ENCODE data around the gene PLCH1.

PLCH1 gene

DNA sequence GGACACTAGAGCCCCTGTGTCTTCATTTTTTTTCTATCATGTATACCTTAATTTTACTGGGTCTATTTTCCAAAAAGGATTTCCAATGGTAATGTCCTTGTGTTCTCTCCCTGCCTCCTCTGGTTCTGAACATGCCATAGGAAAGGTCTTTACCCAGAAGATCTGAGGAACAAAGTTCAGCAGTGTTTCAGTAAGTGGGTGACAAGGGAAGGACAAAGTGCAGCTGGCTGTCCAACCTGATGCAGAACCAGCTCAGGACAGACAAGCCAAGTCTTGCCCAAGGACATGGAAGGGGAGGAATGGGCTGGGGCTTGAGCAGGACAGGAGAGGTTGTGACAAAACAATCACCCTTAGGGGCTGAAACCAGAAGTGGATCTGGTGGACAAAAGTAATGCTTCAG lies 390.2 kb downstream of the PLCH1 start:
- no peak for DNase-seq (ENCODE audit: low read depth in 1 of 2, low spot score in 1 of 2)
- TF ChIP-seq, protein P1, sequence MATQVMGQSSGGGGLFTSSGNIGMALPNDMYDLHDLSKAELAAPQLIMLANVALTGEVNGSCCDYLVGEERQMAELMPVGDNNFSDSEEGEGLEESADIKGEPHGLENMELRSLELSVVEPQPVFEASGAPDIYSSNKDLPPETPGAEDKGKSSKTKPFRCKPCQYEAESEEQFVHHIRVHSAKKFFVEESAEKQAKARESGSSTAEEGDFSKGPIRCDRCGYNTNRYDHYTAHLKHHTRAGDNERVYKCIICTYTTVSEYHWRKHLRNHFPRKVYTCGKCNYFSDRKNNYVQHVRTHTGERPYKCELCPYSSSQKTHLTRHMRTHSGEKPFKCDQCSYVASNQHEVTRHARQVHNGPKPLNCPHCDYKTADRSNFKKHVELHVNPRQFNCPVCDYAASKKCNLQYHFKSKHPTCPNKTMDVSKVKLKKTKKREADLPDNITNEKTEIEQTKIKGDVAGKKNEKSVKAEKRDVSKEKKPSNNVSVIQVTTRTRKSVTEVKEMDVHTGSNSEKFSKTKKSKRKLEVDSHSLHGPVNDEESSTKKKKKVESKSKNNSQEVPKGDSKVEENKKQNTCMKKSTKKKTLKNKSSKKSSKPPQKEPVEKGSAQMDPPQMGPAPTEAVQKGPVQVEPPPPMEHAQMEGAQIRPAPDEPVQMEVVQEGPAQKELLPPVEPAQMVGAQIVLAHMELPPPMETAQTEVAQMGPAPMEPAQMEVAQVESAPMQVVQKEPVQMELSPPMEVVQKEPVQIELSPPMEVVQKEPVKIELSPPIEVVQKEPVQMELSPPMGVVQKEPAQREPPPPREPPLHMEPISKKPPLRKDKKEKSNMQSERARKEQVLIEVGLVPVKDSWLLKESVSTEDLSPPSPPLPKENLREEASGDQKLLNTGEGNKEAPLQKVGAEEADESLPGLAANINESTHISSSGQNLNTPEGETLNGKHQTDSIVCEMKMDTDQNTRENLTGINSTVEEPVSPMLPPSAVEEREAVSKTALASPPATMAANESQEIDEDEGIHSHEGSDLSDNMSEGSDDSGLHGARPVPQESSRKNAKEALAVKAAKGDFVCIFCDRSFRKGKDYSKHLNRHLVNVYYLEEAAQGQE (IDR thresholded peaks at IDR 0.05; ENCODE audit: insufficient replicate concordance, low read depth) = no peak
- TF ChIP-seq POLR2AphosphoS5 (IDR thresholded peaks at IDR 0.05; ENCODE audit: low read depth) = no peak
- Histone ChIP-seq H3K4me3 (replicated peaks; ENCODE audit: insufficient read depth, low read length) (no peak overlapping the region), H3K27ac (replicated peaks) (no peak overlapping the region), H3K27me3 (ENCODE audit: insufficient read depth, poor library complexity, severe bottlenecking) (no peaks in the 10 kb centered on the region)

DNA sequence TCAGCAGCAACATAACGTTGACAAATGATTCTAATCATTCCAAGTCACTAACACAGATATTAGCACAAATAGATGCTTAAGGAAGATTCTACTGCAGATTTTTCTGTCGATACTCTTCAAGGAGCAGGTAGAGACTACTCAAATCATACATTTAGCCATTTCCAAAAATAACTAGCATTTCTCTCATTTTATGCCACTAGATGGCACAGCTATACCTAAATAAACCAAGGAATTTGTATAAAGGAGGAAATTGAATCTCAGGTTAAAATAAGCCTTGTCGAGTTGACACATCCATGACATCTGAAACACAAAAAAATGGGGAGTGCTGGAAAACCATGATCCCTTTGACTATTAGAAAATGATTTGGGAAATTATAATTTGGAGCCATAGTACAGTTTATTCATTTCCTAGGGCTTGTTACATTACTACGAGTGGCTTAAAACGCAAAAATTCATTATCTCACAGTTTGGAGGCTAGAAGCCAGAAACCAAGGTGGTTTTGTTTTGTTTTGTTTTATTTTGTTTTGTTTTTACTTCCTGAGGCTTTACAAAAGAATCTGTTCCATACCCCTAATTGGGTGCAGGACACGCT lies 391.9 kb downstream of the PLCH1 start:
- Histone ChIP-seq H3K27me3 (ENCODE audit: insufficient read depth, poor library complexity, severe bottlenecking) (no peaks in the 10 kb centered on the region), H3K4me3 (replicated peaks; ENCODE audit: insufficient read depth, low read length) (no peak overlapping the region), H3K27ac (replicated peaks) (no peak overlapping the region)
- no peak for DNase-seq (ENCODE audit: low read depth in 1 of 2, low spot score in 1 of 2)
- TF ChIP-seq, protein P2, sequence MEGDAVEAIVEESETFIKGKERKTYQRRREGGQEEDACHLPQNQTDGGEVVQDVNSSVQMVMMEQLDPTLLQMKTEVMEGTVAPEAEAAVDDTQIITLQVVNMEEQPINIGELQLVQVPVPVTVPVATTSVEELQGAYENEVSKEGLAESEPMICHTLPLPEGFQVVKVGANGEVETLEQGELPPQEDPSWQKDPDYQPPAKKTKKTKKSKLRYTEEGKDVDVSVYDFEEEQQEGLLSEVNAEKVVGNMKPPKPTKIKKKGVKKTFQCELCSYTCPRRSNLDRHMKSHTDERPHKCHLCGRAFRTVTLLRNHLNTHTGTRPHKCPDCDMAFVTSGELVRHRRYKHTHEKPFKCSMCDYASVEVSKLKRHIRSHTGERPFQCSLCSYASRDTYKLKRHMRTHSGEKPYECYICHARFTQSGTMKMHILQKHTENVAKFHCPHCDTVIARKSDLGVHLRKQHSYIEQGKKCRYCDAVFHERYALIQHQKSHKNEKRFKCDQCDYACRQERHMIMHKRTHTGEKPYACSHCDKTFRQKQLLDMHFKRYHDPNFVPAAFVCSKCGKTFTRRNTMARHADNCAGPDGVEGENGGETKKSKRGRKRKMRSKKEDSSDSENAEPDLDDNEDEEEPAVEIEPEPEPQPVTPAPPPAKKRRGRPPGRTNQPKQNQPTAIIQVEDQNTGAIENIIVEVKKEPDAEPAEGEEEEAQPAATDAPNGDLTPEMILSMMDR (IDR thresholded peaks at IDR 0.05; ENCODE audit: insufficient read depth, low read length) = peak; percentile 24
- TF ChIP-seq, protein P1 (IDR thresholded peaks at IDR 0.05; ENCODE audit: insufficient replicate concordance, low read depth) = no peak

DNA sequence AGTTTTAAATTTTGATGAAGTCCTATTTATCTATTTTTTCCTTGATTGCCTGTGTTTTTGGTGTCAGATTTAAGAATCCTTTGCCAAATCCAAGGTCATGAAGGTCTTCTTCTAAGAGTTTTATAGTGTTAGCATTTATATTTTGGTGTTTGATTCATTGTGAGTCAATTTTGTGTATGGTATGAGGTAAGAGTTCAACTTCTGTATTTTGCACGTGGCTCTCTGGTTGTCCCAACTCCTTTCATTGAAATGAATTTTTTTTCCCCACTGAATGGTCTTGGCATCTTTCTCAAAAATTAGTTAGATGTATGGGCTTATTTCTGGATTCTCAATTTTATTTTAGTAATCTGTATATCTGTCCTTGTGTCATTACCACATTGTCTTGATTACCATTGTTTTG lies 394.3 kb downstream of the PLCH1 start:
- TF ChIP-seq SPI1 (IDR thresholded peaks at IDR 0.05; ENCODE audit: borderline replicate concordance, low read depth) (0 out of 2 replicates have a peak, but pooled peaks have one; percentile 11), POLR2AphosphoS5 (IDR thresholded peaks at IDR 0.05; ENCODE audit: low read depth) (no peak)
- TF ChIP-seq, protein P2 (IDR thresholded peaks at IDR 0.05; ENCODE audit: insufficient read depth, low read length) = no peak
- TF ChIP-seq, protein P1 (IDR thresholded peaks at IDR 0.05; ENCODE audit: insufficient replicate concordance, low read depth) = no peak
- Histone ChIP-seq H3K27me3 (ENCODE audit: insufficient read depth, poor library complexity, severe bottlenecking) (no peaks in the 10 kb centered on the region), H3K27ac (replicated peaks) (no peak overlapping the region), H3K4me3 (replicated peaks; ENCODE audit: insufficient read depth, low read length) (no peak overlapping the region)
- DNase-seq (ENCODE audit: low read depth in 1 of 2, low spot score in 1 of 2) = no peak

DNA sequence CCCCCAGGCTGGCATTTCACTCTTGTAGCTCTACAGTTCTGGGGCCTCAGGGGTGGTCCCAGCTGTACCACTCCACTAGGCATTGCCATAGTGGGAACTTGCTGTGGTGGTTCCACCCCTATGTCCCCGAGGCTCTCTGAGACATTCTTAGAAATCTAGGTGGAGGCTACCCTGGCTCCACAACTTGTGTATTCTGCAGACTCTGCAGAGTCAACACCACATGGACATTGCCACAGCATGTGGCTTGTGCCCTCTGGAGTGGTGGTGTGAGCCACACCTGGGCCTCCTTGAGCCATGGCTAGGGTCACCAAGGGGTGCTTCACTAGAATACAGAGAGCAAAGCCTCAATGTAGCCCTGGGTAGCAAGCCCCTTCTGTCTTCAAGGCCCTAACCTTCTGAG lies 397.0 kb downstream of the PLCH1 start:
- TF ChIP-seq, protein P1 (IDR thresholded peaks at IDR 0.05; ENCODE audit: insufficient replicate concordance, low read depth) = no peak
- TF ChIP-seq GABPA (IDR thresholded peaks at IDR 0.05; ENCODE audit: low read depth) (no peak), POLR2AphosphoS5 (IDR thresholded peaks at IDR 0.05; ENCODE audit: low read depth) (no peak), SPI1 (IDR thresholded peaks at IDR 0.05; ENCODE audit: borderline replicate concordance, low read depth) (no peak)
- TF ChIP-seq, protein P2 (IDR thresholded peaks at IDR 0.05; ENCODE audit: insufficient read depth, low read length) = no peak
- H3K4me3 ChIP-seq (replicated peaks; ENCODE audit: insufficient read depth, low read length) = no peak overlapping the region
- no peak for DNase-seq (ENCODE audit: low read depth in 1 of 2, low spot score in 1 of 2)
- H3K27me3 ChIP-seq (ENCODE audit: insufficient read depth, poor library complexity, severe bottlenecking) = no peaks in the 10 kb centered on the region
- no peak overlapping the region for H3K27ac ChIP-seq (replicated peaks)

All from HL-60 (cell line).